ENCODE results near the gene ARHGAP31. TPM values are rescaled to one million over a fixed set of nuclear protein-coding genes. Genes with fewer than 3 reads are reported as not detected.
A peak's percentile ranks its signal among the peaks of the same experiment; 100 is the strongest.
"Not testable (repeated sequence)": the region's sequence is repeated elsewhere in the genome, so short reads cannot be mapped to it uniquely, and the experiment has no call there.

ARHGAP31 gene
- total RNA-seq, 2 donors from 2014 or later = 11.4 to 11.8 TPM

DNA sequence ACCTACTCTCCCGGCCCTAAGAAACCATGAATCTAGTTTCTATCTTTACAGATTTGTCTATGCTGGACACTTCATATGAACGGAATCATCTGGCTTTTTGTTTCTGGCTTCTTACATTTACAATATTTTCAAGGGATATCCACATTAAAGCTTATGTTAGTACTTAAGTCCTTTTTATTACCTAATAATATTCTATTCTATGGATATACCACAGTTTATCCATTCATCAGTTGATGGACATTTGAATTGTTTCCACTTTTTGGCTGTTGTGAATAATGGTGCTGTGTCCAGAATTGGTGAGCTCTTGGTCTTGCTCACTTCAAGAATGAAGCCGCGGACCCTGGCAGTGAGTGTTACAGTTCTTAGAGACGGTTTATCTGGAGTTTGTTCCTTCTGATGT lies 42.6 kb downstream of the ARHGAP31 start:
- no peak for ATAC-seq

DNA sequence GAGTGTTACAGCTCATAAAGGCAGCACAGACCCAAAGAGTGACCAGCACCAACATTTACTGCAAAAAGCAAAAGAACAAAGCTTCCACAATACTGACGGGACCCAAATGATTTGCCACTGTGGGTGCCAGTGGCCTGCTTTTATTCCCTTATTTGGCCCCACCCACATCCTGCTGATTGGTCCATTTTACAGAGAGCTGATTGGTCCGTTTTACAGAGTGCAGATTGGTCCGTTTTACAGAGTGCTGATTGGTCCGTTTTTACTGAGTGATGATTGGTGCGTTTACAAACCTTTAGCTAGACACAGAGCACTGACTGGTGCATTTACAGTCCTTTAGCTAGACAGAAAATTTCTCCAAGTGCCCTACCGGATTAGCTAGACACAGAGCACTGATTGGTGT lies 43.2 kb downstream of the ARHGAP31 start:
- not testable (repeated sequence) for ATAC-seq; H3K36me3 Mint-ChIP-seq (ENCODE audit: low read depth); DNase-seq; H3K4me1 Mint-ChIP-seq; H3K27ac Mint-ChIP-seq; H3K4me3 Mint-ChIP-seq; H3K9me3 ChIP-seq (ENCODE audit: control insufficient read depth, low read length, poor library complexity, severe bottlenecking); H3K27me3 Mint-ChIP-seq

More for the DNA sequence above, 42.6 kb downstream of the ARHGAP31 start:
- Mint-ChIP-seq H3K27me3 (no peaks in the 10 kb centered on the region), H3K4me3 (no peak overlapping the region), H3K27ac (no peak overlapping the region), H3K36me3 (ENCODE audit: low read depth) (no peaks in the 10 kb centered on the region), H3K4me1 (peaks cover 9% of the 10 kb centered on the region)
- no peaks in the 10 kb centered on the region for H3K9me3 ChIP-seq (ENCODE audit: control insufficient read depth, low read length, poor library complexity, severe bottlenecking)
- no peak for DNase-seq

DNA sequence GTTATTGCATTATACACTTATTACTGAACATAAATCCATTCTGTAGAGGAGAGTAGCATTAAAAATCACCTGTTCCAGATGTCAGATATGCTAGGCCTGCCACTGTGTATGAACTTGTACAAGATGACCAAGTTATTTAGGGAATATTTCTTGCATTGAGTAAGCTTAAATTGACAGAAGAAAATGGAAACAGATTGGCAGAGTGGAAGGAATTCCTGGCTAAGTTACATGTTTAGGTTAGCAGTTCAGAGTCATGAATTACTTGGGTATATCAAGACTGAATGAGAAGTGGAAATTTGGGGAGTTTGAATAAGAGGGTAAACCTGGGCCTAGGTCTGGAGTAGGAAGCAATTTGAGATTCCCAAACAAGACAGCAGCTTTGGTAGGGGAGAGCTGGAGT lies 44.6 kb downstream of the ARHGAP31 start:
- DNase-seq (no peak), ATAC-seq (no peak)
- no peaks in the 10 kb centered on the region for H3K36me3 Mint-ChIP-seq (ENCODE audit: low read depth)
- peaks cover 9% of the 10 kb centered on the region for H3K4me1 Mint-ChIP-seq
- H3K9me3 ChIP-seq (ENCODE audit: control insufficient read depth, low read length, poor library complexity, severe bottlenecking) = no peaks in the 10 kb centered on the region
- no peak overlapping the region for H3K4me3 Mint-ChIP-seq
- no peaks in the 10 kb centered on the region for H3K27me3 Mint-ChIP-seq
- H3K27ac Mint-ChIP-seq = no peak overlapping the region

DNA sequence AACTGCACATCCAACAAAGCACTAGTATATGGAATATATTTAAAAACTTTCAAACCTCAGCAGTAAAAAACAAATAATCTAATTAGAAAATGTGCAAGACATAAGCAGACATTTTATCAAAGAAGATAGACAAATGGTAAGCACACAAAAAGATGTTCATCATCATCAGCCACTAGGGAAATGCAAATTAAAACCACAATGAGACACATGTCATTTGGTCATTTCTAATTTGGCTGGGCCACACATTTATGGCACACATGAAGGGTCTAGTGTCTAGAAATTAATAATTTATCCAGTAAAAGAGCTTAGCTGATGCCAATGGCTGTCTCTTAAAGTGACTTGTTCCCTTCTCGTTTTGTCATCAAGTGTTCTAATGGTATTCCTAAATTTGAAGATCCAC lies 45.8 kb downstream of the ARHGAP31 start:
- Mint-ChIP-seq H3K27me3 (no peaks in the 10 kb centered on the region), H3K4me3 (no peak overlapping the region), H3K36me3 (ENCODE audit: low read depth) (no peaks in the 10 kb centered on the region), H3K27ac (no peak overlapping the region), H3K4me1 (peaks cover 9% of the 10 kb centered on the region)
- no peaks in the 10 kb centered on the region for H3K9me3 ChIP-seq (ENCODE audit: control insufficient read depth, low read length, poor library complexity, severe bottlenecking)
- DNase-seq = no peak
- ATAC-seq = no peak

DNA sequence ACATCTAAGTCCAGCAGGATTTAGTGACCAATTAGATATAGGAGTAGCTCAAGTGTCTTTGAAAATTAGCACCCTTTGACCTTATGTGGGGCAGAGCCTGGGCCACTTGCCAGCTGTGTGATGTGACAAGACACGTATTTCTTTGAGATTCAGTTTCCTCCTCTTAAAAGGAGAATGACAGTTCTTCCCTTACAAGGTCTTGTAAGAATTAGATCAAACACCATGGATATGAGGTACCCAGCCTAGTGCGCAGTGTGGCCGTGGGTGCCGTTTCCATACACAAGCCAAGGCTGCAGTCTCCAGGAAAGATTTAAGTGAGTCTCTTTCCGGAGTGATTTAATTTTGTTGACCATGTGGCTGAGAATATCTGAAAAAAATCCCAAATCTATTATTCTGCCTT lies 46.3 kb downstream of the ARHGAP31 start:
- Mint-ChIP-seq H3K27ac (no peak overlapping the region), H3K27me3 (no peaks in the 10 kb centered on the region), H3K4me1 (peaks cover 9% of the 10 kb centered on the region), H3K4me3 (no peak overlapping the region), H3K36me3 (ENCODE audit: low read depth) (no peaks in the 10 kb centered on the region)
- ATAC-seq = no peak
- H3K9me3 ChIP-seq (ENCODE audit: control insufficient read depth, low read length, poor library complexity, severe bottlenecking) = no peaks in the 10 kb centered on the region
- DNase-seq = no peak

DNA sequence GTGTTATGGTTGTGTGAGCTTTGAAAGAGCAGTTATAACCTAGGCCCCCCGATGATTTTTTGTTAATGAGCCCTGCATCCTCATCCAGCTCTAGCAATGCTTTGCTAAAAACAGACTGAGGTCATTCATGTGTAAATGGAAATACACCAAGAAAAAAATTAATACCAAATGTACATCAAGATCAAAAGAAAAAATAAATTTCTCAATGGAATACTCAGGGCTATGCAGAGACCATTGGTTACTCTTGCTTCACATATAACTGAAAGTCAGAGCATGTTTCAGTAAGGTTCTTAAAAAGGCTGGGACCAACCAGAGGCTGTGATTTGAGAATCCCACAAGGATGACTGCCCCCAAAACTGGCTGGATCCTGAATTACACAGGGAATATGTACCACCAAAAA lies 48.0 kb downstream of the ARHGAP31 start:
- DNase-seq (no peak), ATAC-seq (no peak)
- Mint-ChIP-seq H3K27me3 (no peaks in the 10 kb centered on the region), H3K4me1 (peaks cover 13% of the 10 kb centered on the region), H3K27ac (peak overlapping the region; percentile 43), H3K4me3 (no peak overlapping the region), H3K36me3 (ENCODE audit: low read depth) (peaks cover 2% of the 10 kb centered on the region)
- H3K9me3 ChIP-seq (ENCODE audit: control insufficient read depth, low read length, poor library complexity, severe bottlenecking) = no peaks in the 10 kb centered on the region

DNA sequence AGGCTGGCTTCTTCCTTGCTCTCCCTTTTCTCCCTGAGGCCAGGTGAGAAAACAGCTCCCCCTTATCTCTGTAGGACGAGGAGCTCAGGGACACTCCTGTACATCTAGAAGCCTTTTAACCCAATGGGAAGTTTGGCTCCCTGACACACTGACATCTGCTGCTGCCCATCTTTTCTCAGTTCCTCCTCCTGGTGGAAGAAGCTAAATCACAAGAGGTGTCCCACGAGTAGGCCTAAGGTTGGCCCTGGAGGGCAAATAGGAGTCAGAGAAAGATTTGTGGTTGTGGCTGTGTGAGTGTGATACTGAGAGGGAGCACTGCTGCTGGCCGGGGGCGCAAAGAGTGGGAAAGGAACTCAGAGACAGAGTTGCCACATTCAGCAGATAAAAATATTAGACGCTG lies 49.5 kb downstream of the ARHGAP31 start:
- Mint-ChIP-seq H3K4me1 (peaks cover 12% of the 10 kb centered on the region), H3K27ac (no peak overlapping the region)
- DNase-seq = no peak

DNA sequence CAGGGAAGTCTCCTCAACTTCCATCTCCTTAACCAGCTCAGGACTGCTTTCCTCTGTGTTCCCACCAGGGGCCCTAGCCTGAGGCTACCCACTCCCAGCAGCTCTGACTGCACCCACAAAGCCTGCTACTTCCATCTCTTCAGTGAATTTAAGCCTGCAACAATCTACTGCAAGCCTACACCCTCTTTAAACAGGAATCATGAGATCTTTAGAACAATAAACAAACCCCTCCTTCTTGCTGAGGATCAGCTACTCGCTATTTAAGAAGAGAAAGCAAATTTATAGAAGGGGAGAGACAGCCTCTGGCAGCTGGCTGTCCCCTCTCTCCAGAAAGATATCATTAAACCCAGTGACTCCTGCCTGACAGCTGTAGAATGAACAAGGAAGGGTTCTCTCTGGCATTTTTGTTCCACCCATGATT lies 51.9 kb downstream of the ARHGAP31 start:
- peaks cover 2% of the 10 kb centered on the region for H3K36me3 Mint-ChIP-seq (ENCODE audit: low read depth)
- no peaks in the 10 kb centered on the region for H3K9me3 ChIP-seq (ENCODE audit: control insufficient read depth, low read length, poor library complexity, severe bottlenecking)
- H3K4me3 Mint-ChIP-seq = no peak overlapping the region
- peak overlapping the region; percentile 75 for H3K27ac Mint-ChIP-seq
- ATAC-seq (no peak), DNase-seq (no peak)
- peaks cover 10% of the 10 kb centered on the region for H3K4me1 Mint-ChIP-seq
- H3K27me3 Mint-ChIP-seq = no peaks in the 10 kb centered on the region

More for the DNA sequence above, 49.5 kb downstream of the ARHGAP31 start:
- ATAC-seq = no peak
- H3K9me3 ChIP-seq (ENCODE audit: control insufficient read depth, low read length, poor library complexity, severe bottlenecking) = no peaks in the 10 kb centered on the region
- H3K4me3 Mint-ChIP-seq = no peak overlapping the region
- H3K27me3 Mint-ChIP-seq = no peaks in the 10 kb centered on the region
- peaks cover 2% of the 10 kb centered on the region for H3K36me3 Mint-ChIP-seq (ENCODE audit: low read depth)

DNA sequence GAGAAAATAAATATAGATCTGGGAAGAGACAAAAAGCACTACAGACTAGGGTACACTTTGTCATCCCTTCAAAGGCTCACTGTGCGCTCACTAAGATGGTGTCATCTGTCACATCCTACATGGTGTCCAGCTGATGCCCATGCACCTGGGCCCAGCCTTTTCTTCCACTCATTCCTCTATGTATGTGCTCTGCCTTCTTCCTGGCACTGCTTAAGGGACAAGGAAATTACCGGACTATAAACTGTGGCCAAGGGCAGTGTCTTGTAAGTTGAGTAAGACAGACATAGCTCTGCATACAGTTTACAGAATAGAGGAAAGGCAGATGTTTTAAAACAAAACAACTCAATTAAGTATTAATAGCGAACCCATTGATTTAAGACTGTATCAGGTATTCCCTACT lies 52.9 kb downstream of the ARHGAP31 start:
- no peaks in the 10 kb centered on the region for H3K9me3 ChIP-seq (ENCODE audit: control insufficient read depth, low read length, poor library complexity, severe bottlenecking)
- no peak overlapping the region for H3K27ac Mint-ChIP-seq
- H3K4me1 Mint-ChIP-seq = peaks cover 20% of the 10 kb centered on the region
- peaks cover 2% of the 10 kb centered on the region for H3K36me3 Mint-ChIP-seq (ENCODE audit: low read depth)
- no peaks in the 10 kb centered on the region for H3K27me3 Mint-ChIP-seq
- ATAC-seq = no peak
- H3K4me3 Mint-ChIP-seq = no peak overlapping the region
- DNase-seq = no peak

DNA sequence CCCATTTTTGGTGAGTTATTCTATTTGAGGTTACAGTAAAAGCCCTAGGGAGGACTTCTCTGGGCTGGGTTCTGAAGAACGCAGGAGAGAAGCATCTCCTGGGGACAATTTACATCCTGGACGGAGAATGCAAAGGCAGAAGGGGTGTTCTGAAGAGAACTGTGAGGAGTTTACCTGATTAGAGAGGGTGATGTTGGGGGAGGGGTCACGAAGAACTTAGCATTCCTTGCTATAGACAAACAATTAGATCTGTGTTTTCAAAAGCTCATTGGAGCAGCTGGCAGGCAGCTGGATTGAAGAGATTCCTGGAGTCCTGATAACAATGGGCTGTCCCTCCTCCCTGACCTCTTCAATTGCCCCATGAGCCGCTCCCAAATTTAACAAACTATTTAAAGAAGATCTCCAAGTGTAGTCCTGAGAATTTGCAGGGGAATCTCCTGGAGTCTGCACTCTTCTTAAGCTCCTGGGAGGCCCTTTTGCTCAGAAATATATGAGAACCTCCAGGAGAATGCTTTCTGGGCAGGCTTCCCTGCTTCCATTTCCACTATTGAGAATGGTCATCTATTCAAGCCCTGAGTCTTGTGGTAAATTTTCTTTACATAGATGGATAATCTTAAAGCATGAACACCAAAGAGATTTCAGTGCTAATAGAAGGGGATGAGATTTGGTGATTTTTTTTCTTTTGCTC lies 55.3 kb downstream of the ARHGAP31 start:
- no peaks in the 10 kb centered on the region for H3K9me3 ChIP-seq (ENCODE audit: control insufficient read depth, low read length, poor library complexity, severe bottlenecking)
- Mint-ChIP-seq H3K27ac (no peak overlapping the region), H3K4me1 (peaks cover 31% of the 10 kb centered on the region), H3K27me3 (no peaks in the 10 kb centered on the region), H3K36me3 (ENCODE audit: low read depth) (peaks cover 2% of the 10 kb centered on the region), H3K4me3 (no peak overlapping the region)
- ATAC-seq (no peak), DNase-seq (no peak)

DNA sequence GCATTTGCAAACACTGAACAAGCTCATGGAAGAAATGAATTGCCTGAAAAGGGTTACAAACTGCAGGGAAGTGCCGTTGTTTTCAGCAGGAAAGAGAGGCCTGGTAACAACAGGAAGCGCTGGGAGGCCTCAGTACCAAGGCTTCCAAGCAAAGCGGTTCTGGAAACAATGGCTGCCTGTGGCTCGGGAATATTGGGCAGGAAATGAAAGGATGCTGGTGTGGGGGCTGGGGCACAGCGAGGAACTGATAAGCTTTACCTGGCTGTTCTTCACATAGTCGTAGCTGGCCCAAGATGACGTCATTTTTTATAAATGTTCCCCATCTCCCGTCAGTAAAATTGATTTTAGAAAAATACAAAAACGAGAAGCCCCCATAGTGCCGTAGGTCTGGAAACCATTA lies 55.9 kb downstream of the ARHGAP31 start:
- Mint-ChIP-seq H3K27me3 (no peaks in the 10 kb centered on the region), H3K27ac (no peak overlapping the region), H3K4me1 (peaks cover 31% of the 10 kb centered on the region), H3K36me3 (ENCODE audit: low read depth) (peaks cover 2% of the 10 kb centered on the region), H3K4me3 (no peak overlapping the region)
- ATAC-seq (no peak), DNase-seq (no peak)
- no peaks in the 10 kb centered on the region for H3K9me3 ChIP-seq (ENCODE audit: control insufficient read depth, low read length, poor library complexity, severe bottlenecking)

DNA sequence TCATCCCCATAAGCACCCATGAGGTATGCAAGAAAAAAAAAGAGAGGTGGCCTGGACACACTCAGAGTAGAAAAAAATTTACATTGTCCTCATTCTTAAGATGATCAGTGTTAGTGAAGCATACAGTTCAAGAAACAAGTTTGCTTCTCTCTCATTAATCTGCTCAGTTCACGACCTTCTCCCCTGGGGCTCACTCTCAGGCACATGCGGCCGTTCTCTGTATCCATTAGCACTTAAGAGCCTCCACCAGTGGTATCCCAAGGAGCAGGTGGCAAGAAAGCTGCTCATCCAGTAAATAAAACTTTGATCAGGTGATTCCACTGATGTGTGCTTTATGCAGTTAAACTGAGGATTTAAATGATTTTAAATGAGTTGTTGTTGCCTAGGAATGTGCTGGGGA lies 57.4 kb downstream of the ARHGAP31 start:
- Mint-ChIP-seq H3K27me3 (no peaks in the 10 kb centered on the region), H3K4me1 (peaks cover 27% of the 10 kb centered on the region), H3K27ac (peak overlapping the region; percentile 71), H3K36me3 (ENCODE audit: low read depth) (no peaks in the 10 kb centered on the region), H3K4me3 (peak overlapping the region; percentile 75)
- DNase-seq (no peak), ATAC-seq (no peak)
- H3K9me3 ChIP-seq (ENCODE audit: control insufficient read depth, low read length, poor library complexity, severe bottlenecking) = no peaks in the 10 kb centered on the region

DNA sequence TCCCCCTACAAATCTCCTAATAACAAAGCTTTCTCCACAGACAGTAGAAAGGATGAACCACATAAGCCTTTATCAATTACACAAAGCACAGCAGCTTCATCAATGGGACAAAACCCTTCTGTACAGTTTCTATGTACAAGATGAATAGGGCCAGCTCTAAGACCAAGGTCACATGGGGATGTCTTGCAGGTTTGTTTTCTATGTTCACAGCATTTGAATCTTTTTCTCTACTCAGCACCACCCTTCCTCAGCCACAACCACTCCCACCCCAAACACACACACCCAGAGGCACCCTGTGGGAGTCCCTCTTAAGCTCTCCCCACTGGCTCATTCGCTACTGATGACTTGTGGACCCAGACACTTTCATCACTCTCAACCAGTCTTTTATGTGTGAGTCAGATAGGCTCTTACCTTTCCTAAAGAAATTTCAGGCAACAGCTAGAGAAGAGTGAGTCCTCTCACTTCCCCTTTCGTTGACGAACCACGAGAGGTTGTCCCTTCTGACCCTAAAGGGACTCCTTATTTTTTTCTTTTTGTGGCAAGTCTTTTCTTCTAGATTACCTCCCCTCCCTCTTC lies 57.9 kb downstream of the ARHGAP31 start:
- peak overlapping the region; percentile 75 for H3K4me3 Mint-ChIP-seq
- peaks cover 29% of the 10 kb centered on the region for H3K4me1 Mint-ChIP-seq
- peak overlapping the region; percentile 71 for H3K27ac Mint-ChIP-seq
- ATAC-seq (peak; percentile 88), DNase-seq (peak in 1 of 3 donors; percentile 13)
- no peaks in the 10 kb centered on the region for H3K36me3 Mint-ChIP-seq (ENCODE audit: low read depth)
- no peaks in the 10 kb centered on the region for H3K9me3 ChIP-seq (ENCODE audit: control insufficient read depth, low read length, poor library complexity, severe bottlenecking)
- no peaks in the 10 kb centered on the region for H3K27me3 Mint-ChIP-seq
